ENCODE data around the gene CUL7. TPM values are rescaled to one million over a fixed set of nuclear protein-coding genes. Genes with fewer than 3 reads are reported as not detected.
A peak's percentile ranks its signal among the peaks of the same experiment; 100 is the strongest.
"Not testable (repeated sequence)": the region's sequence is repeated elsewhere in the genome, so short reads cannot be mapped to it uniquely, and the experiment has no call there.

CUL7 gene
- total RNA-seq, 2 donors from 2014 or later = 8.3 to 9.8 TPM

GRCh38 chr6:43047998-43048397, 5.7 kb downstream of the CUL7 start:
- H3K4me1 Mint-ChIP-seq (ENCODE audit: low read depth in 2 of 2) = peaks cover 26 to 28% of the 10 kb centered on the region in 2 donors
- no peaks in the 10 kb centered on the region for H3K36me3 Mint-ChIP-seq
- H3K9me3 Mint-ChIP-seq = no peaks in the 10 kb centered on the region
- DNase-seq (ENCODE audit: low spot score) (no peak), ATAC-seq (no peak)
- no peak overlapping the region for H3K27ac Mint-ChIP-seq
- H3K27me3 Mint-ChIP-seq = no peaks in the 10 kb centered on the region
- no peak overlapping the region for H3K4me3 Mint-ChIP-seq

- Mint-ChIP-seq H3K4me1 (ENCODE audit: low read depth in 2 of 2) (peaks cover 4 to 10% of the 10 kb centered on the region in 2 donors), H3K27ac (no peak overlapping the region), H3K9me3 (no peaks in the 10 kb centered on the region), H3K4me3 (no peak overlapping the region), H3K27me3 (no peaks in the 10 kb centered on the region), H3K36me3 (no peaks in the 10 kb centered on the region)
- no peak for DNase-seq (ENCODE audit: low spot score)
- ATAC-seq = no peak
Observed at GRCh38 chr6:43045371-43045930, 8.2 kb downstream of the CUL7 start.

- peaks cover 0 to 8% of the 10 kb centered on the region in 2 donors for H3K4me1 Mint-ChIP-seq (ENCODE audit: low read depth in 2 of 2)
- no peak overlapping the region for H3K4me3 Mint-ChIP-seq
- H3K36me3 Mint-ChIP-seq = no peaks in the 10 kb centered on the region
- no peaks in the 10 kb centered on the region for H3K9me3 Mint-ChIP-seq
- no peak overlapping the region for H3K27ac Mint-ChIP-seq
- ATAC-seq = no peak
- H3K27me3 Mint-ChIP-seq = no peaks in the 10 kb centered on the region
- DNase-seq (ENCODE audit: low spot score) = no peak
Observed at GRCh38 chr6:43043310-43043709, 10.3 kb downstream of the CUL7 start.

GRCh38 chr6:43041475-43041874, 12.2 kb downstream of the CUL7 start:
- H3K9me3 Mint-ChIP-seq; H3K4me3 Mint-ChIP-seq; H3K27ac Mint-ChIP-seq; H3K27me3 Mint-ChIP-seq; H3K4me1 Mint-ChIP-seq (ENCODE audit: low read depth in 2 of 2); H3K36me3 Mint-ChIP-seq; ATAC-seq; DNase-seq (ENCODE audit: low spot score): not testable (repeated sequence)

- no peaks in the 10 kb centered on the region for H3K27me3 Mint-ChIP-seq
- ATAC-seq = no peak
- no peaks in the 10 kb centered on the region for H3K9me3 Mint-ChIP-seq
- DNase-seq (ENCODE audit: low spot score) = no peak
- H3K4me1 Mint-ChIP-seq (ENCODE audit: low read depth in 2 of 2) = peaks cover 0 to 10% of the 10 kb centered on the region in 2 donors
- H3K36me3 Mint-ChIP-seq = no peaks in the 10 kb centered on the region
- H3K4me3 Mint-ChIP-seq = no peak overlapping the region
- no peak overlapping the region for H3K27ac Mint-ChIP-seq
Observed at GRCh38 chr6:43040542-43041257, 13.0 kb downstream of the CUL7 start.

- Mint-ChIP-seq H3K36me3 (no peaks in the 10 kb centered on the region), H3K4me1 (ENCODE audit: low read depth in 2 of 2) (peaks cover 5 to 17% of the 10 kb centered on the region in 2 donors), H3K27ac (no peak overlapping the region), H3K9me3 (no peaks in the 10 kb centered on the region), H3K27me3 (no peaks in the 10 kb centered on the region), H3K4me3 (no peak overlapping the region)
- no peak for DNase-seq (ENCODE audit: low spot score)
- no peak for ATAC-seq
Observed at GRCh38 chr6:43038727-43039126, 14.9 kb downstream of the CUL7 start.

- Mint-ChIP-seq H3K27me3 (no peaks in the 10 kb centered on the region), H3K9me3 (no peaks in the 10 kb centered on the region), H3K4me1 (ENCODE audit: low read depth in 2 of 2) (peaks cover 14 to 24% of the 10 kb centered on the region in 2 donors), H3K27ac (no peak overlapping the region), H3K36me3 (no peaks in the 10 kb centered on the region), H3K4me3 (no peak overlapping the region)
- ATAC-seq (no peak), DNase-seq (ENCODE audit: low spot score) (no peak)
Observed at GRCh38 chr6:43037706-43038105, 15.9 kb downstream of the CUL7 start.

GRCh38 chr6:43037197-43037596, 16.5 kb downstream of the CUL7 start:
- no peak for ATAC-seq
- Mint-ChIP-seq H3K27me3 (no peaks in the 10 kb centered on the region), H3K27ac (no peak overlapping the region), H3K36me3 (no peaks in the 10 kb centered on the region), H3K4me3 (no peak overlapping the region), H3K9me3 (no peaks in the 10 kb centered on the region), H3K4me1 (ENCODE audit: low read depth in 2 of 2) (peaks cover 14 to 24% of the 10 kb centered on the region in 2 donors)
- no peak for DNase-seq (ENCODE audit: low spot score)

- no peak for DNase-seq (ENCODE audit: low spot score)
- ATAC-seq = no peak
- H3K27me3 Mint-ChIP-seq = no peaks in the 10 kb centered on the region
- H3K36me3 Mint-ChIP-seq = peaks cover 3% of the 10 kb centered on the region
- H3K4me3 Mint-ChIP-seq = no peak overlapping the region
- H3K27ac Mint-ChIP-seq = no peak overlapping the region
- H3K4me1 Mint-ChIP-seq (ENCODE audit: low read depth in 2 of 2) = peaks cover 16 to 28% of the 10 kb centered on the region in 2 donors
- H3K9me3 Mint-ChIP-seq = no peaks in the 10 kb centered on the region
Observed at GRCh38 chr6:43036712-43037111, 16.9 kb downstream of the CUL7 start.

GRCh38 chr6:43035495-43036194, 18.0 kb downstream of the CUL7 start:
- H3K36me3 Mint-ChIP-seq = peaks cover 7% of the 10 kb centered on the region
- no peak overlapping the region for H3K4me3 Mint-ChIP-seq
- no peaks in the 10 kb centered on the region for H3K27me3 Mint-ChIP-seq
- H3K9me3 Mint-ChIP-seq = no peaks in the 10 kb centered on the region
- H3K4me1 Mint-ChIP-seq (ENCODE audit: low read depth in 2 of 2) = peaks cover 19 to 30% of the 10 kb centered on the region in 2 donors
- ATAC-seq (no peak), DNase-seq (ENCODE audit: low spot score) (no peak)
- peak overlapping the region in 1 of 2 donors; percentile 84 for H3K27ac Mint-ChIP-seq

- H3K4me1 Mint-ChIP-seq (ENCODE audit: low read depth in 2 of 2) = peaks cover 19 to 27% of the 10 kb centered on the region in 2 donors
- peak overlapping the region; percentile 11 for H3K4me3 Mint-ChIP-seq
- peak overlapping the region; percentile 70 to 84 for H3K27ac Mint-ChIP-seq
- H3K27me3 Mint-ChIP-seq = no peaks in the 10 kb centered on the region
- H3K36me3 Mint-ChIP-seq = peaks cover 7% of the 10 kb centered on the region
- ATAC-seq (no peak), DNase-seq (ENCODE audit: low spot score) (no peak)
- no peaks in the 10 kb centered on the region for H3K9me3 Mint-ChIP-seq
Observed at GRCh38 chr6:43034190-43034525, 19.5 kb downstream of the CUL7 start.

GRCh38 chr6:43033496-43034189, 20.0 kb downstream of the CUL7 start:
- H3K27ac Mint-ChIP-seq = peak overlapping the region; percentile 70 to 84

GRCh38 chr6:43032326-43032725, 21.3 kb downstream of the CUL7 start:
- H3K27me3 Mint-ChIP-seq = no peaks in the 10 kb centered on the region
- peak overlapping the region in 1 of 2 donors; percentile 34 for H3K27ac Mint-ChIP-seq
- no peak overlapping the region for H3K4me3 Mint-ChIP-seq
- H3K9me3 Mint-ChIP-seq = no peaks in the 10 kb centered on the region
- no peak for ATAC-seq
- H3K4me1 Mint-ChIP-seq (ENCODE audit: low read depth in 2 of 2) = peaks cover 19 to 26% of the 10 kb centered on the region in 2 donors
- peaks cover 14% of the 10 kb centered on the region for H3K36me3 Mint-ChIP-seq
- no peak for DNase-seq (ENCODE audit: low spot score)

More at GRCh38 chr6:43033496-43034189, 20.0 kb downstream of the CUL7 start:
- no peaks in the 10 kb centered on the region for H3K9me3 Mint-ChIP-seq
- H3K4me1 Mint-ChIP-seq (ENCODE audit: low read depth in 2 of 2) = peaks cover 19 to 25% of the 10 kb centered on the region in 2 donors
- H3K4me3 Mint-ChIP-seq = peak overlapping the region; percentile 11
- ATAC-seq (peak; percentile 60 to 77), DNase-seq (ENCODE audit: low spot score) (no peak)
- H3K27me3 Mint-ChIP-seq = no peaks in the 10 kb centered on the region
- peaks cover 7% of the 10 kb centered on the region for H3K36me3 Mint-ChIP-seq

GRCh38 chr6:43029120-43029519, 24.5 kb downstream of the CUL7 start:
- Mint-ChIP-seq H3K4me1 (ENCODE audit: low read depth in 2 of 2) (peaks cover 27 to 32% of the 10 kb centered on the region in 2 donors), H3K27ac (no peak overlapping the region), H3K4me3 (no peak overlapping the region), H3K27me3 (no peaks in the 10 kb centered on the region), H3K36me3 (peaks cover 32% of the 10 kb centered on the region), H3K9me3 (no peaks in the 10 kb centered on the region)
- DNase-seq (ENCODE audit: low spot score) (peak; percentile 51), ATAC-seq (no peak)

All from natural killer cell treated with Interleukin-12 subunit alpha and Interleukin-12 subunit beta and Interleukin-15 and Interleukin-18, amount 100 ng/mL, for 72 hours (primary cell).